Measurements from ENCODE around the gene CCL15.
"Not testable (repeated sequence)": the region's sequence is repeated elsewhere in the genome, so short reads cannot be mapped to it uniquely, and the experiment has no call there.

Gene CCL15, protein sequence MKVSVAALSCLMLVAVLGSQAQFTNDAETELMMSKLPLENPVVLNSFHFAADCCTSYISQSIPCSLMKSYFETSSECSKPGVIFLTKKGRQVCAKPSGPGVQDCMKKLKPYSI

DNA sequence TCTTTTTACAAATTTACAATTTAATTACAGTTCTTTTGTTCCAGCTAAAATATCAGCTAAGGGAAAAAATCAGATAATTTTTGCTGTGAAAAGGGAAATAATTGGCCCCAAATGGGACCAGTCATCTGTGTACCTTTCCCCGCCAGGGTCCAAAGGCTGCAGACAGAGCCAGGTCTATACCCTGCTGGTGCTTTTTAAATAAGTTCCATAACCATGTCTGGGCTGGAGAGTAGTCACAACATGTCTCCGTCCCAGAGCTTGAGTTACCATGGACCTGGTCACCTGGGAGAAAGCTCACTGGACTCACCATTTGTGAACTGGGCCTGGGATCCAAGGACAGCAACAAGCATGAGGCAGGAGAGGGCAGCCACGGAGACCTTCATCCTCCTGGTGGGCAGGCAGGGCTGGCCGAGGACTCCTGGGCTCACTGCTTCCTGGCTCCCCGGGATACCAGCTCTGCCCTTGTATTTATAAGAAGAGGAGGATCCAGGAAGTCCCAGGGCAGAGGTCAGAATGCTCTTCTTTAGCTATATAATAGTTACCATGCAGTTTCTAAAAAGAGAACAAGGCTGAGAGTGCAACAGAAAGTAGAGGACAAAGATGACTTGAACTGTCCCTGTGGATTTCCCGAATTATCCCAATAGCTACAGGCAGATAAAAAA, at the start of gene CCL15:
TSS of gene CCL15 (minus strand) at position 444 of the 662 bp plus-strand sequence. CDS start at position 383, 61 bp downstream.
- DNase-seq (ENCODE audit: low read depth in 2 of 2, low spot score in 1 of 2), result no peak

DNA sequence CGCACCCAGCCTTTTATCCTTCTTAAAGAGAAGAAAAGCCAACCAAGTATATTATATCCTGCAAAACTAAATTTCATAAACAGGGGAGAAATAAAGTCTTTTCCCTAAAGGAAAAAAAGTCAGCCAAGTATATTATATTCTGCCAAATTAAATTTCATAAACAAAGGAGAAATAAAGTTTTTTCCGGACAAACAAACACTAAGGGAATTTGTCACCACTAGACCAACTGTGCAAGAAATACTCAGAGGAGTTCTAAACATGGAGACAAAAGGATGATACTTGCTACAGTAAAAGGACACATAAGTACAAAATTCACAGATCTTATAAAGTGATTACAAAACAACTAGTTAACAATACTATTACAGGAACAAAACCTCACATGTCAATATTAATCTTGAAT, 48.3 kb upstream of the CCL15 start:
- no peak for DNase-seq (ENCODE audit: low read depth in 2 of 2, low spot score in 1 of 2)

- DNase-seq (ENCODE audit: low read depth in 2 of 2, low spot score in 1 of 2), result no peak
Observed at GRCh38 chr17:36048066-36048465, 46.7 kb upstream of the CCL15 start.

DNA sequence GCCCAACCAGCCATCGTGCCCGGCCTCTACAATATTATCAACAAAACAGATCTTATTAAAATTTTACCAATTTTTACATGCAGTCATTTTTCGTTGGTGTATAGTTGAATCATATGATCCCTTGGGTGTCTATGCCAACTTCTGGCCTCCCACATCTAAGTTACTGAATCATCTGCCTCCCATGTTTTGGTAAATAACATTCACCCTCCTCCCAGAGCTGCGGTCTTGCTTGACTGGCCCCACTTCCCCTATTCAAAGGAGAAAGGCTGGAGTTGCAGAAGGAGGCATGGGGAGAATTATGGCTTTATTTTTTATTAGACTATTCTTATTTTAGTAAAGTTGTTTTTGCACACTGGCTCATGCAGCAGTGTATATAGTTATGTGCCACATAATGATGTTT, 34.9 kb upstream of the CCL15 start:
- DNase-seq (ENCODE audit: low read depth in 2 of 2, low spot score in 1 of 2), result no peak

GRCh38 chr17:36034127-36034526, 32.8 kb upstream of the CCL15 start:
- DNase-seq (ENCODE audit: low read depth in 2 of 2, low spot score in 1 of 2), result no peak

DNA sequence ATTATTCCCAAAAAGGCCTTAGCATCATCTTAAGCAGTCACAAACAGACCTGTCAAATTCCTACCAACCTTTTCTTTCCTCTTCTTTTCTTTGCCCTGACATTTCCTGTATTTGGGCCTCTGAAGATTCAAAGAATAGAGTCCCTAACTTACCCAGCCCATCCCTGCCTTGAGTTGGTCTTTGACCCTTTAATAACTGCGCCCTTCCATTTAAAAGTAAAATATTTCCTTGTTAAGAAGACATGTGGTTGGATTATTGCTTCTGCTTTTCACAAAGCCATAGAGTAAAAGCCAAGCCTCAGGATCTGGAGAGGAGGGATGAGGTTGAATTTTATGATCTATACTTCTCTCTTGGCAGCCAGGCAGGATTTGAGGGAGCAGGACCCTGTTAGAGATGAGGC, 29.6 kb upstream of the CCL15 start:
- no peak for DNase-seq (ENCODE audit: low read depth in 2 of 2, low spot score in 1 of 2)

- no peak for DNase-seq (ENCODE audit: low read depth in 2 of 2, low spot score in 1 of 2)
Observed at GRCh38 chr17:36027761-36028160, 26.4 kb upstream of the CCL15 start.

DNA sequence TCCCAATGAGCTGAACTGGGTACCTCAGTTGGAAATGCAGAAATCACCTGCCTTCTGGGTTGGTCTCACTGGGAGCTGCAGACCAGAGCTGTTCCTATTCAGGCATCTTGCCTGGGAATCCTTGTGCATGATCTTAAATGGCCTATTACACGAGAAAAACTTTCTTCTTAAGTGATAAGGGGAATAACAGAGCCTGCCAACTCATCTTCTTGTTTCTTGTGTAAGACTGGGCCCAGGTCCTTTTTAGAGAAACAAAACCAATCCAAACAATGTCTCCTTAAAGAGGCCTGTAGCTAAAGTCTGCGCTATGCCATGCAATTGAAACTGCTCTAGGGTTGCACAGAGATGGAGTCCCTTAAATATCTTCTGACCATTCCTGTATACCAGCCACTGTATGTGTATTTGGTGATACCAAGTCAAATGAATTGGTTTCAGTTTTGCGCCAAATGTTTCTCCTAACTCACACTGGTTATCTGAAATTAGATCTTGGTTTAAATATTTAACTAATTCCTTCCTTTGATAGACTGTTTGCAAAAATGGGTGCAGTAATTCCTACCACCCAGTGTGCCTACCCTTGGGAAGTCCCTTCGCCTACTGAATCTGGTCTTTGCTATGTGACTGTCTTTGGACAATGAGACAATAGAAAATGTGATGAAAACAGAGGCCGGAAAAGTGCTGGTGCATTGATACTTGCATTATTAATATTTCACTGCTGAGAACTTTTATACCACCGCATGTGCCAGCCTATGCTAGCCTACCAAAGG, 22.9 kb upstream of the CCL15 start:
- DNase-seq (ENCODE audit: low read depth in 2 of 2, low spot score in 1 of 2), result no peak

- no peak for DNase-seq (ENCODE audit: low read depth in 2 of 2, low spot score in 1 of 2)
Observed at GRCh38 chr17:36019423-36019822, 18.1 kb upstream of the CCL15 start.

DNA sequence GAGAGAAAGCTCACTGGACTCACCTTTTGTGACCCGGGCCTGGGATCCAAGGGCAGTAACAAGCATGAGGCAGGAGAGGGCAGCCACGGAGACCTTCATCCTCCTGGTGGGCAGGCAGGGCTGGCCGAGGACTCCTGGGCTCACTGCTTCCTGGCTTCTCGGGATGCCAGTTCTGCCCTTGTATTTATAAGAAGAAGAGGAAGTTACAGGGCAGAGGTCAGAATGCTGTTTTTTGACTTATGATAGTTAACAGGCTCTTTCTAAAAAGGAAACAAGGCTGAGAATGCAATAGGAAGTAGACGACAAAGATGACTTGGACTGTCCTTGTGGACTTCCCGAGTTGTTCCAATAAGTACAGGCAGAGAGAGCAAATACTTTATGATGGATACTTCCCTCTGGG, 16.4 kb upstream of the CCL15 start, which contains the start of gene CCL23:
TSS of gene CCL23 (minus strand) at position 174 of the 400 bp plus-strand sequence. CDS start at position 99, 75 bp downstream.
- no peak for DNase-seq (ENCODE audit: low read depth in 2 of 2, low spot score in 1 of 2)

- no peak for DNase-seq (ENCODE audit: low read depth in 2 of 2, low spot score in 1 of 2)
Observed at GRCh38 chr17:36016555-36016954, 15.2 kb upstream of the CCL15 start.

DNA sequence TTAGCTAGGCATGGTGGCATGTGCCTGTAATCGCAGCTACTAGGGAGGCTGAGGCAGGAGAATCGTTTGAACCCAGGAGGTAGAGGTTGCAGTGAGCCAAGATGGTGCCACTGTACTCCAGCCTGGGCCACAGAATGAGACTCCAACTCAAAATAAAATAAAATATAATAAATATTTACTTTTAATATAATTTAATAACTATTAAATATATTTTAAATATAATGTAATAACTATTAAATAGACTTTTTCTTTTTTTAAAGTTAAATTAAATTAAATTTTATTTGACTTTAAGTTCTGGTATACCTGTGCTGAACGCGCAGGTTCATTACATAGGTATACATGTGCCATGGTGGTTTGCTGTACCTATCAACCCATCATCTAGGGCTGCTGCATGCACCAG, 14.5 kb upstream of the CCL15 start:
- DNase-seq (ENCODE audit: low read depth in 2 of 2, low spot score in 1 of 2), result not testable (repeated sequence)

DNA sequence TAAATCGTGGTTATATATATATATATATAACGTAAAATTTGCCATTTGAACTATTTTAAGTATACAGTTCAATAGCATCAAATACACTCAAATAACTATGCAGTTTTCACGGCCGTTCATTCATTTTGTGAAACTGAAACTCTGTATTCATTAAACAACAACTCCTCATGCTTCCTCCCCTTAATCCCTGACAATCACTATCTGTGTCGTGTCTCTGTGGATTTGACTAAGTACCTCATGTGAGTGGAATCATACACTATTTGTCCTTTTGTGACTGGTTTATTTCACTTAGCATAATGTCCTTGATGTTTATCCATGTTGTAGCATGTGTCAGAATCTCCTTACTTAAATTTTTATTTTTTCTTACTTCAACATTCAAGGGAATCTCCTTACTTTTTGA, 13.6 kb upstream of the CCL15 start:
- no peak for DNase-seq (ENCODE audit: low read depth in 2 of 2, low spot score in 1 of 2)

DNA sequence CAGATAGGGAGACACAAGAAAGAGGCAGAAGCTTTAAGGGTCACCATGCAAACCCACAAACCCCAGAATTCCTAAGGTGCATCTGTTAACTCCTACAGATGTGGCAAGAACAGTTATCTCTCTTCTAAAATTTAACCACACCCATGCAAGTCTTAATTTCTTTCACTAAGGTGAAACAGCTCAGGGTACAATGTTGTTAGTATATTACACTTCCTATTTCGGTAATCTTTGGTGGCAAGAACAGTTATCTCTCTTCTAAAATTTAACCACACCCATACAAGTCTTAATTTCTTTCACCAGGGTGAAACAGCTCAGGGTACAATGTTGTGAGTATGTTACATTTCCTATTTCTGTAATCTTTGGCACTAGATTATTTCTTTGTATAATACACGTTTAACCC, 9.8 kb upstream of the CCL15 start:
- no peak for DNase-seq (ENCODE audit: low read depth in 2 of 2, low spot score in 1 of 2)

- DNase-seq (ENCODE audit: low read depth in 2 of 2, low spot score in 1 of 2), result no peak
Observed at GRCh38 chr17:36008998-36009665, 7.8 kb upstream of the CCL15 start.

DNA sequence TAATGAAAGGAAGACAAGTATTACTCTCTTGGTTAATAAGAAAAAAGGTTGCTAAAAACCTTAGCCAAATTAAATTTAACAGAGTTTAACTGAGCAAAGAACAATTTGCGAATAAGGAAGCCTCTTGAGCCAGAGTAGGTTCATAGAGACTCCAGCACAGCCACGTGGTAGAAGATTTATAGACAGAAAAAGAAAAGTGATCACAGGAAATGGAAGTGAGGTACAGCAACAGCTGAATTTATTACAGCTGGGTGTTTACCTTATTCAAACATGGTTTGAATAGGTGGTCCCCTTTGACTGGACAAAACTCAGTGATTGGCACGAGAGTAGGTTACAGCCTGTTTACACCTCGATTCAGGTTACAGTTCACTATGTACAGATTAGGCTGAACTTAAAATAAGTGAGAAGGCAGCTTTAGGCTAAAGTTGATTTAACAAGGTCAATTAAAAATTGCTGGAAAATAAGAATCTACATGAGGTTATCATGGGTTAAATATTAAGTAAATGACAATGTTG, 3.3 kb upstream of the CCL15 start:
- no peak for DNase-seq (ENCODE audit: low read depth in 2 of 2, low spot score in 1 of 2)

GRCh38 chr17:36002631-36003030, 1.3 kb upstream of the CCL15 start:
- no peak for DNase-seq (ENCODE audit: low read depth in 2 of 2, low spot score in 1 of 2)

- no peak for DNase-seq (ENCODE audit: low read depth in 2 of 2, low spot score in 1 of 2)
Observed at GRCh38 chr17:36001862-36002603, 680 bp upstream of the CCL15 start.

- DNase-seq (ENCODE audit: low read depth in 2 of 2, low spot score in 1 of 2), result no peak
Observed at GRCh38 chr17:36000732-36001109, 632 bp downstream of the CCL15 start.

DNA sequence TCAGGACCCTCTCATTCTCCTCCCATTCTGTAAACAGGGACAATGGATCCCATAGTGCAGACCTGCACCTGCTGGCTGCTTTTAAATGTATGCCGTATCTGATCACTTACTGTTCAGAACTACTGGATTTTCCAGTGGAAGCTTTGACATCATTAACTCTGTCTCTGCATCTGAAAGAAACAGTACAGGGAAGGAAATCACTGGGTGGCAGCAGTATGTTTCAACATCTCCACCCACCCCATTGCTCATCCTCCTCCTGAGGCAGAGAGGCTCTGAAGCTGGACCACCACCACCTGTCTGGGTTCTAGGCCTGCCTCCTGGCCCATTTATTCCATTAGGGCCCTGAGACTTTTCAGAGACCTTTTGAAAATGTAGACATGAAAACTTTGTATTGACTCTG, 2.6 kb downstream of the CCL15 start:
- no peak for DNase-seq (ENCODE audit: low read depth in 2 of 2, low spot score in 1 of 2)

GRCh38 chr17:35998018-35998545, 3.3 kb downstream of the CCL15 start:
- DNase-seq (ENCODE audit: low read depth in 2 of 2, low spot score in 1 of 2), result no peak

Measured in stimulated activated CD8-positive, alpha-beta memory T cell treated with anti-CD3 and anti-CD28 coated beads, Interleukin-4, amount 100 ng/mL, for 1 hour (primary cell).